HG03159 (cell line): ENCODE measurements around the gene CHERP.
"Not testable (repeated sequence)": the region's sequence is repeated elsewhere in the genome, so short reads cannot be mapped to it uniquely, and the experiment has no call there.

ENCODE experiments used
- ATAC-seq: cut with Tn5 transposase; IDR thresholded peaks from one replicate; pipeline ENCODE4 v1.9.1; 2021; ENCODE audit warnings: mild to moderate bottlenecking, moderate library complexity; ENCODE audit not compliant: unreplicated experiment

Gene CHERP

GRCh38 chr19:16576690-16577530 lies 34.7 kb upstream of the CHERP start:
- ATAC-seq, result no peak

- ATAC-seq, result no peak
Observed at GRCh38 chr19:16575861-16576689, 33.8 kb upstream of the CHERP start.

GRCh38 chr19:16575282-16575681 lies 33.0 kb upstream of the CHERP start:
- ATAC-seq, result no peak

- ATAC-seq, result no peak
Observed at GRCh38 chr19:16573925-16574324, 31.7 kb upstream of the CHERP start.

GRCh38 chr19:16573296-16573695 lies 31.1 kb upstream of the CHERP start:
- ATAC-seq, result no peak

- peak; percentile 70 for ATAC-seq
Observed at GRCh38 chr19:16572332-16573211, 30.3 kb upstream of the CHERP start, which contains the start of gene SLC35E1. Gene SLC35E1, minus strand, starts transcription at chr19:16572415. Its CDS starts 51 bp downstream, at chr19:16572364.

GRCh38 chr19:16571822-16572331 lies 29.6 kb upstream of the CHERP start:
- ATAC-seq, result peak; percentile 34

- no peak for ATAC-seq
Observed at GRCh38 chr19:16571283-16571682, 29.0 kb upstream of the CHERP start.

- no peak for ATAC-seq
Observed at GRCh38 chr19:16569609-16570320, 27.5 kb upstream of the CHERP start.

- ATAC-seq, result no peak
Observed at GRCh38 chr19:16566702-16567101, 24.5 kb upstream of the CHERP start.

GRCh38 chr19:16566161-16566560 lies 23.9 kb upstream of the CHERP start:
- no peak for ATAC-seq

GRCh38 chr19:16564842-16565241 lies 22.6 kb upstream of the CHERP start:
- no peak for ATAC-seq

GRCh38 chr19:16562608-16563025 lies 20.4 kb upstream of the CHERP start:
- ATAC-seq, result no peak

GRCh38 chr19:16561382-16561781 lies 19.1 kb upstream of the CHERP start:
- no peak for ATAC-seq

- ATAC-seq, result no peak
Observed at GRCh38 chr19:16559780-16560276, 17.6 kb upstream of the CHERP start.

- no peak for ATAC-seq
Observed at GRCh38 chr19:16554776-16555175, 12.5 kb upstream of the CHERP start.

GRCh38 chr19:16551902-16552301 lies 9.7 kb upstream of the CHERP start:
- ATAC-seq, result not testable (repeated sequence)

- no peak for ATAC-seq
Observed at GRCh38 chr19:16548956-16549355, 6.7 kb upstream of the CHERP start.

- ATAC-seq, result no peak
Observed at GRCh38 chr19:16544473-16545231, 2.4 kb upstream of the CHERP start.
